GM08714 (cell line): ENCODE results near the gene INPP4B.
"Not testable (repeated sequence)": the region's sequence is repeated elsewhere in the genome, so short reads cannot be mapped to it uniquely, and the experiment has no call there.

ENCODE experiments used
- H3K4me3 ChIP-seq: fragments of 200-500 bp; sonication (Bioruptor generic); 2 replicates; pipeline ENCODE4 v1.5.1; 2014; ENCODE audit warnings: mild to moderate bottlenecking, low read length, inconsistent platforms
- ZNF274 ChIP-seq: IDR thresholded peaks from 2 replicates; pipeline ENCODE4 v1.6.1; 2012; ENCODE audit warnings: mild to moderate bottlenecking, low read depth, low read length

Gene INPP4B

GRCh38 chr4:142091691-142092182 lies 754.4 kb downstream of the INPP4B start:
- no peak overlapping the region for H3K4me3 ChIP-seq
- no peak for TF ChIP-seq ZNF274

GRCh38 chr4:142091085-142091513 lies 755.0 kb downstream of the INPP4B start:
- H3K4me3 ChIP-seq: no peak overlapping the region
- TF ChIP-seq ZNF274: no peak

- no peak overlapping the region for H3K4me3 ChIP-seq
- TF ChIP-seq ZNF274: no peak
Observed at GRCh38 chr4:142088906-142089305, 757.2 kb downstream of the INPP4B start.

GRCh38 chr4:142085513-142086292 lies 760.4 kb downstream of the INPP4B start:
- no peak for TF ChIP-seq ZNF274
- H3K4me3 ChIP-seq: no peak overlapping the region

- TF ChIP-seq ZNF274: no peak
- H3K4me3 ChIP-seq: no peak overlapping the region
Observed at GRCh38 chr4:142083264-142083663, 762.8 kb downstream of the INPP4B start.

GRCh38 chr4:142081025-142081424 lies 765.1 kb downstream of the INPP4B start:
- TF ChIP-seq ZNF274: no peak

GRCh38 chr4:142079959-142080358 lies 766.1 kb downstream of the INPP4B start:
- no peak for TF ChIP-seq ZNF274
- no peak overlapping the region for H3K4me3 ChIP-seq

More at GRCh38 chr4:142081025-142081424, 765.1 kb downstream of the INPP4B start:
- no peak overlapping the region for H3K4me3 ChIP-seq

- no peak overlapping the region for H3K4me3 ChIP-seq
- no peak for TF ChIP-seq ZNF274
Observed at GRCh38 chr4:142077048-142077447, 769.1 kb downstream of the INPP4B start.

- not testable (repeated sequence) for H3K4me3 ChIP-seq
Observed at GRCh38 chr4:142068304-142068703, 777.8 kb downstream of the INPP4B start.

GRCh38 chr4:142066562-142066961 lies 779.5 kb downstream of the INPP4B start:
- H3K4me3 ChIP-seq: not testable (repeated sequence)

GRCh38 chr4:142065086-142065647 lies 780.9 kb downstream of the INPP4B start:
- TF ChIP-seq ZNF274: no peak
- H3K4me3 ChIP-seq: no peak overlapping the region

- TF ChIP-seq ZNF274: no peak
- H3K4me3 ChIP-seq: no peak overlapping the region
Observed at GRCh38 chr4:142064181-142064580, 781.9 kb downstream of the INPP4B start.

- no peak overlapping the region for H3K4me3 ChIP-seq
- TF ChIP-seq ZNF274: no peak
Observed at GRCh38 chr4:142045996-142046395, 800.1 kb downstream of the INPP4B start.

GRCh38 chr4:142044271-142044670 lies 801.8 kb downstream of the INPP4B start:
- no peak overlapping the region for H3K4me3 ChIP-seq
- TF ChIP-seq ZNF274: no peak

GRCh38 chr4:142043509-142043908 lies 802.6 kb downstream of the INPP4B start:
- no peak overlapping the region for H3K4me3 ChIP-seq
- TF ChIP-seq ZNF274: no peak
